ENCODE results near the gene KAZN.
"Not testable (repeated sequence)": the region's sequence is repeated elsewhere in the genome, so short reads cannot be mapped to it uniquely, and the experiment has no call there.

Gene KAZN

DNA sequence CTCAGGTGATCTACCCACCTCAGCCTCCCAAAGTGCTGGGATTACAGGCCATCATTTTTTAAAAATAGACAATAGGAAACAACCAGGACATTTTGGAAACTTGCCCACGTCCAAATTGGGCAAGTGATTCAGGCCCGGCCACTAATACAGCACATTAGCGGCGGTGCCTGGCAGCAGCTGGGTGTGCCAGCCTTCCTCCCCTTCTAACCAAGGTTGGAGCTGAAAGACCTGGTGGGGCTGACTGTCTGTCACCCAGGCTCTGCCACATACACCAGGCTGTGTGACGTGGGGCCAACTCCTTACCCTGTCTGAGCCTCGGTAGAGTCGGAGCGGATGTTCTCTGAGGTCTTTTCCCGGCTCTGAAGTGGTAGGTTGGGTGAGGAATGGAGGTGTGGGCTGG lies 525.4 kb downstream of the KAZN start:
- Mint-ChIP-seq H3K27ac (no peak overlapping the region), H3K27me3 (no peaks in the 10 kb centered on the region), H3K4me1 (no peaks in the 10 kb centered on the region), H3K36me3 (ENCODE audit: low read depth) (no peaks in the 10 kb centered on the region), H3K4me3 (no peak overlapping the region), H3K9me3 (no peaks in the 10 kb centered on the region)
- ATAC-seq (no peak), DNase-seq (no peak)

DNA sequence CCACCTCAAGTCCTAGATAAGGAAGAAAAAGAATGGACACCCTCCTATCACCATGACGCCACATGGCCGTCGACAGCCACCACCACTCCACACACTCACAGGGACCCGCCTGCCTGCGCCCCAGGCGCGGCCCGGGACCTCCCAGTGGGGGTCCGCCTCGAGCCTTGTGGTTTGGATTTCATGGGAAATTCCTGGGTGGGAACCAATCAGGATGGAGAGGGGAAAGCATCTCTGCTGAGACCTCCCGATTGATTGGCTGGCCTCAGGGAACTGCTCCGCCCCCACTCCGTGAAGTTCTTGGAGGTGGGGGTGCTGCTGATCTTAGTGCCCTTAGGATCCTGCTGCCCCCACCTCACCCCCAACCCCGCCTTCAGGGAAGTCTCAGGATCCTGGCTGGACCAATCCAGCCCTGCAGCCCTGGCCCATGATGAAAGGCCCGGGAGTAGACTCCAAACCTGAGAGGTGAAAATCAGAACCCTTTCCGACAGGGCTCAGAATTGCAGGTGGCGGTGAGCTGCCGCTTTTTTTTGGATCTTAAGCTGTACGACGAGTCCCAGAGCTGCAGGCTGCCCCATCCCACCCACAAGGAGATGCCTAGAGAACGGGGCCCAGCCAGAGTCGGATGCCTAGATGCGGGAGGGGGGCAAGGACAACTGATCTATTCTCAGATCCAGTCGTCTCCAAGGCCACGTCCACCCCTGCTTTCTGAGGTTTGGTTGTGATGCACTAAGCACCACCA lies 526.0 kb downstream of the KAZN start:
- Mint-ChIP-seq H3K36me3 (ENCODE audit: low read depth) (no peaks in the 10 kb centered on the region), H3K9me3 (no peaks in the 10 kb centered on the region)

DNA sequence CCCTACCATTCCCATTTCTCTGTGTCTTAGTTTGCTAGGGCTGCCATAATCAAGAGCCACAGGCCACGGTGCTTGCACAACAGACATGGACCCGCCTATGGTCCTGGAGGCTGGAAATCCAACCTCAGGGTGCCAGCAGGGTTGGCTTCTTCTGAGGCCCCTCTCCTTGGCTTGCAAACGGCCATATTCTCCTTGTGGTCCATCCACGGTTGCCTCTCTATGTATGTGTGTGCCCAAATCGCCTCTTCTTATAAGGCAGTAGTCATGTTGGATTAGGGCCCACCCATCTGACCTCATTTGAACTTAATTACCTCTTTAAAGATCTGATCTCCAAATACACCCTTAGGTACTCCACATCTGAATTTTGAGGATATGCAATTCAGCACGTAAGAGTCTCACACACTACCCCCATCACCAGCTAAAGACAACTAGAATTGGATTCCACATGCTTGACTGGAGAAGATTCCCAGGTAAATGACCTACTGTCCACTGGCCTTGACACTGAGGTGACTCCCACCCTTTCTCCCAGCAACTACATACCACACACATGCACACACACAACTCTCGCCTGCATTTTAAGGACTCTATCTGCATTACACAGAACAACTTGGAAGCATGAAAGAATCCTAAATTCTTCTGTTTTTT lies 526.7 kb downstream of the KAZN start:
- H3K4me3 Mint-ChIP-seq: no peak overlapping the region
- H3K4me1 Mint-ChIP-seq: no peaks in the 10 kb centered on the region
- H3K27ac Mint-ChIP-seq: no peak overlapping the region
- H3K36me3 Mint-ChIP-seq (ENCODE audit: low read depth): no peaks in the 10 kb centered on the region
- DNase-seq (no peak), ATAC-seq (no peak)
- H3K9me3 Mint-ChIP-seq: no peaks in the 10 kb centered on the region
- peaks cover 6% of the 10 kb centered on the region for H3K27me3 Mint-ChIP-seq

More for the DNA sequence above, 526.0 kb downstream of the KAZN start:
- Mint-ChIP-seq H3K4me1 (no peaks in the 10 kb centered on the region), H3K4me3 (no peak overlapping the region), H3K27ac (no peak overlapping the region), H3K27me3 (peaks cover 3% of the 10 kb centered on the region)
- ATAC-seq (no peak), DNase-seq (no peak)

DNA sequence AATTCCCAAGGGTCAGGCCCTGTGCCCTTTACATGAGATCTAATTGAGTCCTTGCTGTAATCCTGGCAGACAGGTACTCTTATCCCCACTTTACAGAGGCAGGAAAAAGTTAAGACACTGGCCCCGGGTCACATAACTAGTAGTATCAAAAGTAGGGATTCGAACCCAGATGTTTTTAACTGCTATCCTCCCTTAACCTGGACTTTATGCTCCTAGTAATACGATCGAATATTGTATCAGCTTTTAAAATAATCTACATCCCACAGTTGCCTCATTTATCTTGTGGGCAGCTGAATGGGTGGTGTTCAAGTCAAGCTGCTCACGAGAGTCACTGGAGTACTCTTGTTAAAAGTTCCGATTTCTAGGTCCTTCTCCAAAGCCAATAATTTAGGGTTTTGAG lies 529.6 kb downstream of the KAZN start:
- no peak for ATAC-seq
- Mint-ChIP-seq H3K4me3 (no peak overlapping the region), H3K27ac (no peak overlapping the region), H3K4me1 (no peaks in the 10 kb centered on the region), H3K9me3 (no peaks in the 10 kb centered on the region), H3K27me3 (peaks cover 12% of the 10 kb centered on the region), H3K36me3 (ENCODE audit: low read depth) (no peaks in the 10 kb centered on the region)
- no peak for DNase-seq

DNA sequence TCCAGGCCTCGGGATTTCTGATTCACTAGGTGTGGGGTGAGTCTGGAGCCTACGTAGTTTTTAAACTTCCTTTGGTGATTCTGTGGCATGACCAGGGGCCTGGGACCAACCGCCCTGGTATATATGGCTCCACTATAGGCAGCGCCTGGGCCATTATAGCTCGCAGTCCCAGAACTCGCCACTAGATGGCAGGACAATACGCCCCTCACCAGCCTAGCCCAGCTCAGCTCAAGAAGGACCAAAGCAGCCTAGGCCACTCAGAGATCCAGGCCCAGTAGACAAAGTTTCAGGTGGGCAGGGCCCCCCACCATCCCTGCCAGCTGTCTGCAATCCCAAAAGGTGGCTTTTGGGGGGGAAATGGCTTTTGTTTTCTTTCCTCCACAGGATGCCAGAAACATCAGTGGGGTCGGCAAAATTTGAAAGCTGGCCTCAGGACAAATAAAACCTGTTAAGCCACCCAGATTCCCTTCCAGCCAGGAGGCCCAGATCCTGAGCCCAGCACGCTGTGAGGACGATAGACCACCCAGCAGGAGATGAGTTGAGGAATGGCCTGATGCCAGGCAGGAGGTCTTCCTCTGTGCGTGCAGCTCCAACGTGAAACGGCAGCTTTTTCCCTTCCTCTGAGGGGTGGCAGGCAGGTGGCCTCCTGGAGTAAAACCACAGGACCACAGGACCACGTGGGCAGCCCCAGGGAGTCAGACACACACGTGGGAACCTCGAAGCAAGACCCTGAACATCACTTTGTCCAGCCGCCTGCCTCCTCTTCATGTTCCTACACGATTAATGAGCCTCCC lies 530.2 kb downstream of the KAZN start:
- H3K9me3 Mint-ChIP-seq: no peaks in the 10 kb centered on the region
- H3K4me1 Mint-ChIP-seq: no peaks in the 10 kb centered on the region
- DNase-seq (peak; percentile 78), ATAC-seq (peak; percentile 97)
- no peaks in the 10 kb centered on the region for H3K36me3 Mint-ChIP-seq (ENCODE audit: low read depth)
- no peak overlapping the region for H3K4me3 Mint-ChIP-seq
- H3K27ac Mint-ChIP-seq: no peak overlapping the region
- peaks cover 14% of the 10 kb centered on the region for H3K27me3 Mint-ChIP-seq

DNA sequence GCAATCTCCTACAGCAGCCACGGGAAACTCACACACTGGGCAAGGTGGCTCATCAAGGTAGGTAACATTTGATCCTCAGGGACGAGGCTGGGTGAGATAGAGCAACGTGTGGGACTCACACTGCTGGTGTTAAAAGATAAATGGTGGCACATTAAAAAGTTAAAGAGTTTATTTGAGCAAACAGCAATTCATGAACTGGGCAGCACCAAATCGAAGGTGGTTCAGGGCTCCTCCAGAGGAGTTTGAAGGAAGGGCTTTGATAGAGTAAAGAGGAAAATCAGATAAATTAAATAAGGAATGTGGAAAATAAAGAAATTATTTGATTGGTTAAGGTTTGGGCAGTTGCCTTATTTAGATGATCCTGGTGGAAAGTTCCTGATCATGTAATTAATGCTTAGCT lies 531.5 kb downstream of the KAZN start:
- Mint-ChIP-seq H3K36me3 (ENCODE audit: low read depth) (no peaks in the 10 kb centered on the region), H3K27ac (no peak overlapping the region), H3K27me3 (peaks cover 25% of the 10 kb centered on the region)

DNA sequence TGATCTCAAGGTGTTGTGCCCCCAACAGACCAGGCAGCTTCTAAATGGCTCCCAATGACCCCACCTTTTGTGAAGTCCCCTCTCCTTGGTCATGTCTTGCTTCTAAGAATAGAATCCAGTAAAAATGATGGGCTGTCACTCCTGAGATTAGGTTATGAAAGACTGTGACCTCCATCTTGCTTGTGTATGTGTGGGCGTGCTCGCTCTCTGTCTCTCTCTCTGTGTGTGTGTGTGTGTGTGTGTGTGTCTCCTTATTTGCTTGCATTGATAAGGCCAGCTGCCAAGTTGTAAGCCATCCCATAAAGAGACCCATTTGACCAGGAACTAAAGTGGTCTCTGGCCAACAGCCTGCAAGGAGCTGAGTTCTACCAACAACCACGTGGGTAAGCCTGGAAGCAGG lies 532.1 kb downstream of the KAZN start:
- H3K27me3 Mint-ChIP-seq: peaks cover 30% of the 10 kb centered on the region
- no peaks in the 10 kb centered on the region for H3K36me3 Mint-ChIP-seq (ENCODE audit: low read depth)
- H3K27ac Mint-ChIP-seq: no peak overlapping the region

More for the DNA sequence above, 531.5 kb downstream of the KAZN start:
- Mint-ChIP-seq H3K4me1 (no peaks in the 10 kb centered on the region), H3K4me3 (no peak overlapping the region), H3K9me3 (no peaks in the 10 kb centered on the region)
- DNase-seq: no peak
- ATAC-seq: no peak

DNA sequence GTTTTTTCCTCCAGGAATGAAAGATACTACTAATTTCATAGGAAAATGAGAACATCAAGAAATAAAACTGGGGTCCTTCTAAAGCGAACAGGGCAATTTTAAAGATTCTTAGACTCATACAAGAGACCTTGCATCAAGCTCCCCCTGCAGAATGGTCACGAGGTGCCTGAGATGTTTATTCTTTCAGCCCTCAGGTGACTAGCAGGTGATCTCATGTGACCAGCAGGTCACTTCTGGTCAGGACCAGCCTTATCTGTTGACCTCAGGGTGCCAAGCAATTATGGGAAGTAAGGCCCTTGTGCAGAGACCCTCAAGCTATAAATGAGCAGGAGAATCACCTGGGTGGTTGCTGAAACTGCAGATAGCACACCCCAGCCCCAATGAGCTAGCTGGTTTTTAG lies 534.5 kb downstream of the KAZN start:
- Mint-ChIP-seq H3K36me3 (ENCODE audit: low read depth) (no peaks in the 10 kb centered on the region), H3K9me3 (peaks cover 3% of the 10 kb centered on the region), H3K4me3 (no peak overlapping the region), H3K27me3 (peaks cover 48% of the 10 kb centered on the region), H3K4me1 (no peaks in the 10 kb centered on the region), H3K27ac (no peak overlapping the region)
- DNase-seq: no peak
- ATAC-seq: no peak

More for the DNA sequence above, 532.1 kb downstream of the KAZN start:
- Mint-ChIP-seq H3K4me3 (no peak overlapping the region), H3K4me1 (no peaks in the 10 kb centered on the region), H3K9me3 (no peaks in the 10 kb centered on the region)
- no peak for ATAC-seq
- no peak for DNase-seq

DNA sequence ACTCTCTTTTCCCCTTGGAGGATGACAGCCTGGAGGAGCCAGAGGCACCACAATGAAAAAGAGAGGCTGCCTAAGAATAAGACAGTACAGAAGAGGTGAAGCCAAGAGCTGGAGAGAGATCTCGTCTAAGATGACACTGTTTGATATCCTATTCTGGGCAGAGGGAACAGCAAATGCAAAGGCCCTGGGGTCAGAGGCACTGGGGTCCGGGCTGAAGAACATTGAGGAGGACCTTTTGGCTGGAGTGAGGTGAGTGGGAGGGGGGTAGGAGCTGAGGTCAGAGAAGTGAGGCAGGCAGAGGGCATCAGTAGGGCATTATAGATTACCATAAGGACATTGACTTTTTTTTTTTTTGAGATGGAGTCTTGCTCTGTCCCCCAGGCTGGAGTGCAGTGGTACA lies 535.8 kb downstream of the KAZN start:
- H3K27me3 Mint-ChIP-seq: peaks cover 53% of the 10 kb centered on the region
- DNase-seq (no peak), ATAC-seq (no peak)
- H3K36me3 Mint-ChIP-seq (ENCODE audit: low read depth): no peaks in the 10 kb centered on the region
- H3K4me1 Mint-ChIP-seq: no peaks in the 10 kb centered on the region
- H3K27ac Mint-ChIP-seq: no peak overlapping the region
- peaks cover 3% of the 10 kb centered on the region for H3K9me3 Mint-ChIP-seq
- H3K4me3 Mint-ChIP-seq: no peak overlapping the region

DNA sequence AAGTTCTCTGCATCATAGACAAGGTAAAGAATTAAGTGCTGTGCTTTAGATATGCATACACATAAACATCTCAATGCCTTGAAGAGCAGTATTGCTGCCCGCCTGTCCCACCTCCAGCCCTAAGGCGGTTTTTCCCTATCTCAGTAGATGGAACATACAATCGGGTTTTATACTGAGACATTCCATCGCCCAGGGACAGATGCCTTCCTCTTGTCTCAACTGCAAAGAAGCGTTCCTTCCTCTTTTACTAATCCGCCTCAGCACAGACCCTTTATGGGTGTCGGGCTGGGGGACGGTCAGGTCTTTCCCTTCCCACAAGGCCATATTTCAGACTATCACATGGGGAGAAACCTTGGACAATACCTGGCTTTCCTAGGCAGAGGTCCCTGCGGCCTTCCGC lies 537.1 kb downstream of the KAZN start:
- not testable (repeated sequence) for ATAC-seq

DNA sequence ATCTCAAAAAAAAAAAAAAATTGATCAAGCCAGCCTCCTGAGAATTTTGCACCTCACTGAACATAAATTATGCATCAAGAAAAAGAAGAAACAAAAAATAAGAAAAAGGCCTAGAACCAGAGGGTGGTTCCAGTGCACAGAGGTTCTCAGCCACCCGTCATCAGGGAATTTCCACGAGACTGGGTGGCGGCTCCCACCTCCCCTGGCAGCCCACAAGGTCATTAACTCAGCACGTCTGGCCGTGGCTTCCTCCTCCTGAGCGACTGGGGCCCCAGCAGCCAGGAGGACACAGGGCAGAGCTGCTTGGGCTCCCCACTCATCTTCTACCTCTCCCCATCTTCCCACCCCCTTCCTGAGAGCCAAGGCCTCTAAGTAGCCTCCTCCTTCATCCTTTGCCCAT lies 539.3 kb downstream of the KAZN start:
- Mint-ChIP-seq H3K9me3 (peaks cover 3% of the 10 kb centered on the region), H3K27me3 (peaks cover 66% of the 10 kb centered on the region), H3K27ac (no peak overlapping the region), H3K4me1 (peaks cover 7% of the 10 kb centered on the region), H3K36me3 (ENCODE audit: low read depth) (no peaks in the 10 kb centered on the region), H3K4me3 (no peak overlapping the region)
- DNase-seq: no peak
- no peak for ATAC-seq

More for the DNA sequence above, 537.1 kb downstream of the KAZN start:
- not testable (repeated sequence) for H3K4me1 Mint-ChIP-seq; H3K9me3 Mint-ChIP-seq; H3K36me3 Mint-ChIP-seq (ENCODE audit: low read depth); H3K27ac Mint-ChIP-seq; H3K4me3 Mint-ChIP-seq; DNase-seq
- peaks cover 53% of the 10 kb centered on the region for H3K27me3 Mint-ChIP-seq

DNA sequence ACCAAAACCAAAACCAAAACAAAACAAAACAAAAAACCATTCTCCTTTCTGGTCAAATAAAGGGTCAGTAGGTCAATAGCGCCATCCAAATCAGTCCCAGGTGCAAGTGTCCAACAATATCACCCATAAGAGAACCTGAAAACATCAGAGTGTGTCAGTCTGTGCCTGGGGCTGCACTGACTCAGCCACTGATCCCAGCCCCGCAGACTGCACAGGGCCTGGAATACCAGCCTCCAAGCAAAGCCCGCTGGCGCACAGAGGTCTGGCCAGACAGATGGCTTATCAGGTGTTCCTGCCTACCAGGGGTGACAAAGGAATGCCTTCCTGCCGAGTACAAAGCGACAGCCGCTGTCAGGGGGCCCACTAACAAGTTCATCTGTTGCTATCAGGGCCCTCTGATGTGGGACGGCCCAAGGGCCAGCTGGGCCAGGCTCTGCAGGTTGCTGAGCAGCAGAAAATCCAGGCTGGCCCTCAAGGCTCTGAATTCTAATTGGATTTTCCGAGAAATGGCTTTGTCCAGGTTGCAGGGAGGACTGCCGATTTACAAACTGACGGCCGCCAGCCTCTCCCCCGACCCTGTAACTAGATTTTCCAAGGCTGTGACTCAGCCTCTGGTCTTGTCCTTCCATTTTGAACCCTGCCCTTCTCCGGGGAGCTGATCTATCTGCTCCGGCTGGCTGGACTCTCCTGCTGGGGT lies 541.3 kb downstream of the KAZN start:
- Mint-ChIP-seq H3K36me3 (ENCODE audit: low read depth) (no peaks in the 10 kb centered on the region), H3K27ac (no peak overlapping the region), H3K27me3 (peaks cover 63% of the 10 kb centered on the region), H3K4me1 (peaks cover 7% of the 10 kb centered on the region), H3K9me3 (peaks cover 3% of the 10 kb centered on the region), H3K4me3 (no peak overlapping the region)
- DNase-seq (no peak), ATAC-seq (no peak)

DNA sequence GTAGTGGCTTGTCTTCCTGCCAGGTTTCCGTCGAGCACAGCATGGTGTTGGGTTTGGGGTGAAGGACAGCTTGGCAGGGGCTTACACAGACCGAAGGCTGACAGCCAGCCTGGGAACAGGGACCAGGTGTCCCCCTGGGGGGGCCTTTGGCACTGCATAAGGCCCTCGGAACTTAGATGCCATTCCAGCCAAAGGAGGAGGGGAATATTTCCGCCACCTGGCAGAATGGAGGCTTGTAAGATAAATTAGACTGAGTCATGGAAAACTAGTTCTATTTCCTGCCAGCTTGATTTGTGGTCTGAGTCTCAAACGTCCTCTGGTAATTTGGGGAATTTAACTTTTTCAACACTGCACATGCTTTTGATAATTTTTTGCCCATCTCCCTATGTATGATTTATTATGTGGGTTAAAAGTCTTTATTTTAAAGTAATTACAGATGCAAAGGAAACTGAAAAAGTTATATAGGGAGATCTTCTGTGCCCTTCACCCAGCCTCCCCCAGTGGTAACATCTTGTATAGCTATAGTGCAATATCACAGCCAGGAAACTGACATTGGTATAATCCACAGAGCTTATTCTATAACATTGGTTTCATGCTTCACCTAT lies 543.6 kb downstream of the KAZN start:
- ATAC-seq: peak; percentile 26
- Mint-ChIP-seq H3K4me3 (no peak overlapping the region), H3K9me3 (peaks cover 3% of the 10 kb centered on the region), H3K4me1 (peaks cover 7% of the 10 kb centered on the region), H3K27me3 (peaks cover 57% of the 10 kb centered on the region), H3K27ac (no peak overlapping the region), H3K36me3 (ENCODE audit: low read depth) (no peaks in the 10 kb centered on the region)
- no peak for DNase-seq

DNA sequence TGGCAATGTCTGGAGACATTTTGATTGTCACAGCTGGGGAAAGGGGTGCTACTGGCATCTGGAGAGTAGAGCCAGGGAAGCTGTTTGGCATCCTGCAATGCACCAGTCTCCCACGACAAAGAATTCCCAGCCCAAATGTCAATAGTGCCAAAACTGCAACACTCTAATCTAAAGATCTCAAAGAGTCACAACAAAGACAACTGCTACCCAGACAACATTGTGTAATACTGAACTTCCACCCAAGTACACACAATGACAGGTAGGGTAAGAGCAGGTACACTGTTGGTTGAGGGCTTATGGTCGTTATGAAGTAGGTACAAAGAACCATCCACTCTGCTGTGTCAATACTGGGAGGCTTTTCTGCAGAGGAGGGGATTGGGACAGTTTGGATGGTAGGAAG lies 546.8 kb downstream of the KAZN start:
- DNase-seq (no peak), ATAC-seq (no peak)
- no peak overlapping the region for H3K27ac Mint-ChIP-seq
- no peak overlapping the region for H3K4me3 Mint-ChIP-seq
- H3K27me3 Mint-ChIP-seq: peaks cover 63% of the 10 kb centered on the region
- no peaks in the 10 kb centered on the region for H3K36me3 Mint-ChIP-seq (ENCODE audit: low read depth)
- H3K4me1 Mint-ChIP-seq: peaks cover 7% of the 10 kb centered on the region
- no peaks in the 10 kb centered on the region for H3K9me3 Mint-ChIP-seq

Data from activated naive CD8-positive, alpha-beta T cell treated with anti-CD3 and anti-CD28 coated beads, Interleukin-2, amount 50 U/mL, for 24 hours (primary cell).